ENCODE measurements around the gene NVL.

NVL gene

DNA sequence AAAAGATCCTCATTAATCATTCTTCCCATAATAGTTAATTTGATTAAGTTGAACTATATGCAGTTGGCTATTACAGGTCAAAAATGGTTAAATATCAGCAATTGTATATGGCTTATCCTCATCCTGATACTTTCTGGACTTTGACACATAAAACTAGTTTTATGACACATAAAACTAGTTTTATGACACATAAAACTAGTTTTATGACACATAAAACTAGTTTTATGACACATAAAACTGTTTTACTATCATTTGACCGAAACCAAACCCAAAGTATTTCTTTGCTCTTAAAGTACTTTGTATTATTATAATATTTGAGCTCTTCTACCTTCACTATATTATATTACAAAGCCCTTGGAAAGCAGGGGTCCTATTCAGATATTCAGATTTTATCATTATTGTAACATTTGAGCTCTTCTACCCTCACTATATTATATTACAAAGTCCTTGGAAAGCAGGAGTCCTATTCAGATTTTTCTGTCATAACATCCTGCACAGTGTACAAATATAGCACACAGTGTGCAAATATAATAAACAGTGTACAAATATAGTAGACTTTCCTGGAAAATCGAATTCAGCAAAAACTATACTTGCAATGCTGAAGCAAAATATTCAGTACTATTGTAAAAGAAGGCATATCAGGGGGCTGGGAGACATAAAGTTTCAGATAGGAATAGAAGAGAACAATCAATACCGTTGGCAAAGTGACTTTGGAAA is 53.0 kb downstream of the NVL start:
- no peak for DNase-seq

DNA sequence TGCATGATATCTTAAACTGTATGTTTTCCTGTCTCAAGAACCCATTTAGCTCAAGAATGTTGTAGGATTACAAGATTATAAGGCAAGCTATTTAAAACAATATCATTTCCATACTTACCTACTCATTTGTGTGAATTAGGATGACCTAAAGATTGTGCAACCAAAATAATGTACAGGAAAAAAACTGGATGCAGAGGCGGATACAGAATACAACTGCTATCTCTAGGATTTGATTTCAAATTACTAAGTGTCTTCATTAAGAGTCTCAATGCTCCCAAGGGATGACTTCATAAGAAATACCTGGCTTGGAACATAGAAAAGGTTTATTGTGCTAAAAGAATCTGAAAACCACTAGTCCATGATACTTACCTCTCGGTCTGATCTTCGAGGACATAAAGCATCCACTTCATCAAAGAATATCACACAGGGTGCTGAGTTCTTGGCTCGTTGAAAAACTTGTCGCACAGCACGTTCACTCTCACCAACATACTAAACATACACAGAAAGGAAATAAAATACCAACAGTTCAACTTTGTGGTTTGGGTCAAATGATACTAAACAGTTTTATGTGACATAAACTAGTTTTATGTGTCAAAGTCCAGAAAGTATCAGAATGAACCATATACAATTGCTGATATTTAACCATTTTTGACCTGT is 54.9 kb downstream of the NVL start:
- no peak for DNase-seq

DNA sequence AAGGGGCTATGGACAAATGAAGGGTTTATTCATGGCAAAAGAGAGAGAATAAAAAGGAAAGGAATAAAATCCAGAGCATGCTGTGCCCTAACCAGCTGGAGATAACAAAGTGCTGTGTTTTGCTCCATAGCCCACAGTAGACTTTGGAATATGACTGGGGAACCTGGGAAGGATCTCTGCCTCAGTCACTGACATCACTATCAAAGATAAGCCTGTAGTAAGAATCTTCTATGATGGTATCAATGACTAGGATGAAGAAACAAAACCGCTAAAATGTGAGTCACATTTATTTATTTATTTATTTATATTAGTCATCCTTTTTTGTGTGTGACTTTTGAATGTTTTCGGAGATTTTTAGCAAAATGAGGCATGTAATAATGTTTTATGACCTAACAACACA is 56.3 kb downstream of the NVL start:
- DNase-seq = peak; percentile 11

DNA sequence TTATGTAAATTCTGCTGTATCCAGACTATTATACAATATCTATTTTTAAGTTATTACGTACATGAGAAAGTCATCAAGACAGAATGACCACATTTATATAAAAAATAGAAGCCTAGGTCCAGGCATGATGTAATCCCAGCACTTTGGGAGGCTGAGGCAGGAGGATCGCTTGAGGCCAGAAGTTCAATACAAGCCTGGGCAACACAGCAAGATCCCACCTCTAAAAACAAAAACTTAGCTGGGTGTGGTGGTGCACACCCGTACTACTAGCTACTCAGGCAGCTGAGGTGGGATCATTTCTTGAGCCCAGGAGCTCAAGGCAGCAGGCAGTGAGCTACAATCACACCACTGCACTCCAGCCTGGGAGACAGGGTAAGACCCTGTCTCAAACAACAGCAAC is 58.9 kb downstream of the NVL start:
- no peak for DNase-seq

DNA sequence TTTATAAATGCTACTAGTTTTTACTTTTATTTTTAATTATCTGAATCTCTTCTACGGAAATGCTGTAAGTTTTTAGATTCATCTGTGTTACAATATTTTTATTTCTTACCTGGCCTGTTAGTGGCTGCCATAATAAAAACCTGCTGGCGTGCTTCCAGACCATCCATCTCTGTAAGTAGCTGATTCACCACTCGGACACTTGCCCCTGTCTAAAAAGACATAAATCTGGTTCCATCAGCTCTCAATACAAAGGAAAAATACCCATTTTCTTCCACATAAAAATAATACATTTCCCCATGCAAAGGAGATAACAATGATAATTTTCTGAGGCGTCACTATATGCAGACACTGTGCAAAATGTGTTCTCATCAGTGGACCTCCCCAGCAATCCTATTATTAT is 62.0 kb downstream of the NVL start:
- peak; percentile 2 for DNase-seq

DNA sequence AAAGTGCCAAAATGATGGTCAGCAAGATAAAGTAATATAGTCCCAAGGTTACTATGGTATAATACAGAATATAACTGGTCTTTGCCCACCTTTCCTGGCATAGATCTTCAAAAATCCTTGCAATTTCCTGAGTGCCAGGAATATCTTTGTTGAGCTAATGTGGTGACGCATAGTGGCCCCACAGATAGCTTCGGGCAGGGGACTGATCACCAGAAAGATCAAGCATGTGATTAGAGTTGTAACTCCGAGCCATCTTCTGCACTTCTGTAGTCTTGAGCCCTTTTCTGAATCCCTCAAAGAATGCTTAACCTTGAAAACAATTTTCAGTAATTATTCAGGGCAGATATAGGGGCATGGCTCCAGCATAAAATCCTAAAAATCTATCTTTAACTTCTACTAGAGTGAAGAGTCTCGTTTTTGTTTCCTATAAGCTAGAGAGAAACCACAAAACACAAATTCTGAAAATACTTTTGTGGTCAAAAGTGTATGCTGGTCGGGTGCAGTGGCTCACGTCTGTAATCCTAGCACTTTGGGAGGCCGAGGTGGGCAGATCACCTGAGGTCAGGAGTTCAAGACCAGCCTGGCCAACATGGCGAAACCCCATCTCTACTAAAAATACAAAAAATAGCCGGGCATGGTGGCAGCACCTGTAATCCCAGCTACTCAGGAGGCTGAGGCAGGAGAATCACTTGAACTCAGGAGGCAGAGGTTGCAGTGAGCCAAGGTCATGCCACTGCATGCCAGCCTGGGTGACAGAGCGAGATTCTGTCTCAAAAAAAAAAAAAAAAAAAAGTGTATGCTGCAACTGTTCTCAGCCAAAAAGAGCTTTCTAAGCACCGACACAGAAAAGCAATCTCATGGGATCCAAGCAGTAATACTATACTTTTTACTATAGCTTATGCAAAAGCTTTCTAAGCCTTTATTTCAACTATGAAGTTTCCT is 62.8 kb downstream of the NVL start:
- no peak for DNase-seq

DNA sequence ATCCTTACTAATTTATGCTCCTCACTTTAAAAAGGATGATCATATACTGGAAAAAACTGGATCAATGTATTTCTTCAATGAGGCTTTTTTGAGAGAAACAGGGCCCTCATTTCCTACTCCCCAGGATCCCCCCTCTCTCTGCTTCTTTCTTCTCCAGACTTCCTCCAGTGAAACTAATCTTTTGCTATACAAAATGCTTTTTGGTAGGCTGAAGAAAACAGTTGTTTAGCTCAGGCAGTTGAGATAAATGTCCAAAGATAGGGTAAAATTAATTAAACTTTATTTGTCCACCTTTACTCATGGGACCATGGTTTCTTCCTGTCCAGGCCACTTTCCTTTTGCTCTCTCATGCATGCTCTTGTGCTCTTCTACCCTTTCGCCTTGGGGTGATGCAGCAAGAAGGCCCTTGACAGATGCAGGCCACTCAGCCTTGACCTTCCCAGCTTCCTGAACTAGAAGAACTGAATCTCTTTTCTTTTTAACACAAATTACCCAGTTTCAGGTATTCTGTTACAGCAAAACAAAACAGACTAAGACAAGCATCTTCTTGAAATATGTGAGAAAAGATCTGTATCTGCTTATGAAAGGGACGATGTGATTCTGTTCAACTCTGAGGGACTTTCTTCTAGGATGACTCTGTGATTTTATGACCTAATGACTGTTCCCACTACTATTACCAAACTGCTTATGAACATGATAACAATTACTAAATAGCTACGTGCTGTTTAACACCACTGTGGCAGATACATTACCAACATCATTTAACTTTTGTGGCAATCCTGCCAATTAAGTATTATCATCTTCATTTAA is 63.7 kb downstream of the NVL start:
- no peak for DNase-seq

DNA sequence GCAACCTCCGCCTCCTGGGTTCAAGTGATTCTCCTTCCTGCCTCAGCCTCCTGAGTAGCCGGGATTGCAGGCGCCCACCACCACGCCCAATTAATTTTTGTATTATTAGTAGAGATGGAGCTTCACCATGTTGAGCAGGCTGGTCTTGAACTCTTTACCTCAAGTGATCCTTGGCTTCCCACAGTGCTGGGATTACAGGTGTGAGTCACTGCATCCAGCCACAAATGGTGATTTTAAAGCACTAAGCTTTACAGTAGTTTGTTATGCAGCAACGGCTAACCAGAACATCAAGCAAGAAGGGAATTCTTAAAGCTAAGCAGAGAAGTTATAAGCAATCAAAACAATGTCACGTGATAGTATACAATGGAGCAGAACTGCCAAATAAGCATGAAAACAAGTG is 65.7 kb downstream of the NVL start:
- DNase-seq = no peak

DNA sequence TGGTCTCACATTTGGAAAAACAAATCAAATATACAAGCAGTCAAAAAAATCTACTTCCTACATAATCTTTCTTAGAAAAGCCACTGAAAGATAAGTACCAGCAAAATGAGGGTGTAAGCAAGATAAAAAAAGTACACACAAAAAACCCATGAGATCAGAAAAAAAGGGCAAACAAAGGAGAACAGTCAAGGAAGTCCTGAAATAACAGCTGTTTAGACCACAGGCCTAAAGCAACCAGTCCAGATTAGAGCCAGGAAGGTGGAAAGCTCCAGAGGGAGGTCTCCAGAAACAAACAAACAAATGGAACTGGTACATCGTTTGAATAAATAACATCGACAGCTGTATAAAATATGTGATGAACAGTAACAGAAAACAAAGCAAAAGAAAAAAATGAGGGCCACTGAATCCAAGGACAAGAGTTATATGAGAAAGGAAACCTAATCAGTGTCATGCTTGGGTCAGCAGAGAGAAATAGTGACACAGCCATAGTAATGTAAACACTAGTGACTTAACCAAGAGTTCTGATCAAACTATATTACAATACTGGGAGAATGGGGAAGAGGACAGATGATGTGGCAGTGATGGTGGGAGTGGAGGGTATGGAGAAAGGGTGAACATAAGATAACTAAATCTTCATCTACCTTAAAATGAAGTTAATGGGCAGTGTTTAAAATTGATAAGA is 67.5 kb downstream of the NVL start:
- DNase-seq = no peak

DNA sequence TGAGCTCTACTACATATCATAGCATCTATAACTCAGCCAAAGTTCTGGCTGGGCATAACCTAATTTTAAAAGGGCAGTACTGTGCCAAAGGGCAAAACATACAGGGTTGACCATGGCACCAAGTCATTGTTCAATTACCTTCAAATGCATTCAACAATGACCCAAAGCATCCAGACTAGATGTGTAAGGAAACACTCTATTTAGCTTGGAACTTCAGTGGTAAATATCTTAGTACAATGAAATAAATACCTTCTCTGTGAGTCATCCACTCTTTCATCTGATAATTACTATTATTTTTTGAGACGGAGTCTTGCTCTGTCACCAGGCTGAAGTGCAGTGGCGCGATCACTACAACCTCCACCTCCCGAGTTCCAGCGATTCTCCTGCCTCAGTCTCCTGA is 70.0 kb downstream of the NVL start:
- DNase-seq = no peak

DNA sequence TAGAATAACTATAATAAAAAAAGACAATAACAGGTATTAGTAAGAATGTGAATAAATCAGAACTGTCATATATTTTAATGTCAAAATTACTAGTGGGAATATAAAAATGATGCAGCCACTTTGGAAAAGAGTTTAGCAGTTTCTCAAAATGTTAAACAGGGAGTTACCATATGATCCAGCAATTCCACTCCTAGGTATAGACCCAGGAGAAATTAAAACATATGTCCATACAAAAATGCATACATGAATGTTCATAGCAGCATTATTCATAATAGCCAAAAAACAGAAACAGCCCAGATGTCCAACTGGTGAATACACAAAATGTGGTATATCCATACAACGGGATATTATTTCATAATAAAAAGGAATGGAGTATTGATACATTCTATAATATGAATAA is 71.6 kb downstream of the NVL start:
- DNase-seq = no peak

DNA sequence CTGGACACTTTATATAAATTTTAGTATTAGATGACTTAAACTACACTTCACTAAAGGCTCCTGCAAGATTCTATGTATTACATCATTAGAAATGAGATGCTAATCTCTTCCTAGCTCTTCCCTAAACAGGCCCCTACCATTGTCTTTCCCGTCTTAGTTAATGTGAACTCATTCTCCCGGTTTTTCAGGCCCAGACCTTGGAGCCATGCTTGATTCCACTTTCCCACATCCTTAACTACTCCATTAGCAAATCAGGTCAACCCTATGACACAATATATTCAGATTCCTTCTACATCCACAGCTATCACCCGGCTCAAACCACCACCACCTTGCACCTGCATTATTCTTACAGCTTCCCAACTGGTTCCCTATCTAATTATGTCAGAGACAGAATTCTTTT is 73.3 kb downstream of the NVL start:
- DNase-seq = no peak

DNA sequence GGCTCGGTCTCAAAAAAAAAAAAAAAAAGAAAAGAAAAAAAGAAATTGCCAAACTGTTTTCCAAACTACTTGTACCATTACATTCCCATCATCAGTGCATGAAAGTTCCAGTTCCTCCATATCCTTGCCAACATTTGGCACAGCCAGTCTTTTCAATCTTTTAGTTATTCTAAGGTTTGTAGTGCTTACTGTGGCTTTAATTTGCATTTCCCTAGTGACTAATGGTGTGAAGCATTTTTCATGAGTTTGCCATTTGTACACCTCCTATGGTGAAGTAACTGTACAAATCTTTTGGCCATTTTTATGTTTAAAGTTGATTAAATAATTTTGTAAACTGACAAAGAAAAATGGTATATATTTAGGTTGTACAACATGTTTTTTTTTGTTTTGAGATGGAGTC is 76.3 kb downstream of the NVL start:
- DNase-seq = peak; percentile 43

DNA sequence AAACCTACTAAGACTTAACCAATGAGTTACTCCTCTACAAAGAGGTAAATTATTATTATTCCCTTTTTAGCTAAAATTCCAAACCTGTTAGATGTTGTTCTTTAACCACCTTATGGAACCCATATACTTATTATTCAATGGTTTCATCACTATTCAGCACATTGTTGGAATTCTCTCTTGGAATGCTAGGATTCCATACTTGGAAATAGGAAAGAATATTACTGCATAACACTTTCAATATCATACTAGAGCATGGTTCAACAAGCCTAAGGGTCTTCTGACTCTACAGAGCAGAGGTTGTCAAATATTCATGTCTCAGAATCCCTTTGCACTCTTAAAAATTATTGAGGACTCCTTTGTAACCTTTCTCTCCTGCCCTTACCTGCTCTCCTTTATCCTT is 77.5 kb downstream of the NVL start:
- peak; percentile 44 for DNase-seq

DNA sequence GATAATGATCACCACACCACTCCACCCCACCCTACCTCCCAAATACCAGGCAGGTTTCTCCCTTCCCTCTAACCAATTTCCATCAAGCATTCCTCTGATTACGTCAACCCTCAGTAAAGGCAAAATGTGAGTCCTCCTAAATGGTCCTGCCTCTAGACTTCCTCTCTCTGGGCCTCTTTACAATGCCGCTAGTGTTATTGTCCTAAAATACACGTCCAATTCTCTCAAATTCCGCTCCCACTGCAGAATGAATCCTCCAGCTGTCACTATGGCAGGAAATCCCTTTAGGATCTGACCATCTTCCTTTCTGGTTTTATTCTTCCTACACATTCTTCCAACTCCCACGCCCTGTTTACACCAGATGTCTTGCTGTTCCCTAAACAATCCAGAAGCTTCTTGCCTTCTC is 78.2 kb downstream of the NVL start:
- DNase-seq = no peak

DNA sequence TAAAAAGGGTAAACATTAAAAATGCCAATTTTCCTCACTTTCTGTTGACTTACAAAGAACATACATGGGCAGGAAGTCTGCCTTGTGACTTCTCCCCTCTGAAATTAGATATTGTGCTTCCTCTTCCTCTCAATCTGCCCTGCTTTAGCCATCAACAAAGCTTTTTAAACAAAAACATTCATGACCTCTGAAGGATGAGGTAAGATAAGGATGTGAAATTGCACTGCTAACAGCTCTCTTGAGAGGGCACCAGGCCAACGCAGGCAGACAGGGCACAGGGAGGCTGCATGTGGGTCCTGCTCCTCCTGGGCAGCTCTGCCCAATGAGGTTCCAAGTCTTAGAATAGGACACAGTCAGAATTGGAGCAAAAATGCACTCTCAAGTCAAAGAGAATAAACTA is 84.8 kb downstream of the NVL start:
- no peak for DNase-seq

DNA sequence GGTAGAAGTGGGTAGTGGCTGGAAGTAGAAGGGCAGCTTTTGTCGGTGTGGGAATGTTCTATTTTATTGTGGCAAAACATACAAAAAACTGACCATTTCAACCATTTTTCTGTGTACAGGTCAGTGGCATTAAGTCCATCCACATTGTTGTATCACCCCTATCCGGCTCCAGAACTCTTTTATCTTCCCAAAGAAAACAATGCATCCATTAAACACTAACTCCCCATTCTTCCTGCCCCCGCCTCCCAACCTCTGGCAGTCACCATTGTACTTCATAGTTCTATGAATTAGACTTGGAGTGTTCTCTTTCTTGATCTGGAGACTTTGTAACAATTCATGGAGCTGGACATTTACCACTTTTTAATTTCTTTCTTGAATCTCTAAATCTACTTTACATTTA is 91.2 kb downstream of the NVL start:
- DNase-seq = no peak

DNA sequence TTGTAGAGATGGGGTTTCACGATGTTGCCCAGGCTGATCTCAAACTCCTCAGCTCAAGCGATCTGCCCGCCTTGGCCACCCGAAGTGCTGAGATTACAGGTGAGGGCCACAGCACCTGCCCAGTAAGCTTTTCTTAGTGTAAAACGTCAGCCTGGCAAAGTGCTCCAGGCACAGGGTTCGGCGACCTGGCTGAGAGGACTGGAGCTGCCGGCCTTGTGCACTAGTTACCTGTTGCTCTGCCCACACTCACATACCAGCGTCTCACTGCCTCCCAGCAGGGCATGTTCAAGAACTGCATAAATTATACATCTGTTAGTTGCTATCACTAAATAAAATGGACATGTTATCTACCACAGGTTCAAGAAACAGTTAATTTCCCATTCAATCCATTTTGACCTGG is 91.8 kb downstream of the NVL start:
- no peak for DNase-seq

DNA sequence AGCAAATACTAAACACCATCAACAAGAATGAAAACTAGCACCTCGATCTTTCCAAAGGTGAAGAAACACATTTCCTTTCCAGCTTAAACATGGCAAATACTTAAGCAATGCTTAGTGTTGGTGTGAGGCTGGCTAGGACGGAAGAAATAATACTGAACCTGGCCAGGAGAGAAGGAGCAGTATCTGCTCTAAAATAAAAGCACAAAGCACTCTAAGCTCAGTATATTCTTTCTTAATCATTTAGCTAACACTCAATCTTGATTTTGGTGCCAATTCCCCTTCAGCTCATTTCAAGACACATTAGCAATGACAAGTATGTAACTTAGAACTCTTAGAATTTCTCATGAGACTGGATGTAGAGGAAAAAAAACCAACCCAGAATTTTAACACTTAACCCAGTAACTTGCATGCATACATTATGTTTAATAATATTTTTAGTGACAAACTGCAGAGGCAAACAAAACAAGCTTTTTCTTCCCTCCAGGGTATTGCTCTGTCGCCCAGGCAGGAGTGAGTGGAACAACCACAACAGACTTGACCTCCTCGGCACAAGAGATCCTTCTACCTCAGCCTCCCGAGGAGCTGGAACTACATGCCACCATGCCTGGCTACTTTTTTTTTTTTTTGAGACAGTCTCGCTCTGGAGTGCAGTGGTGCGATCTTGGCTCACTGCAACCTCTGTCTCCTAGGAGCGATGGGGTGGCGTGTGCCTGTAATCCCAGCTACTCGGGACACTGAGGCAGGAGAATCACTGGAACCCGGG is 92.7 kb downstream of the NVL start:
- DNase-seq = no peak

DNA sequence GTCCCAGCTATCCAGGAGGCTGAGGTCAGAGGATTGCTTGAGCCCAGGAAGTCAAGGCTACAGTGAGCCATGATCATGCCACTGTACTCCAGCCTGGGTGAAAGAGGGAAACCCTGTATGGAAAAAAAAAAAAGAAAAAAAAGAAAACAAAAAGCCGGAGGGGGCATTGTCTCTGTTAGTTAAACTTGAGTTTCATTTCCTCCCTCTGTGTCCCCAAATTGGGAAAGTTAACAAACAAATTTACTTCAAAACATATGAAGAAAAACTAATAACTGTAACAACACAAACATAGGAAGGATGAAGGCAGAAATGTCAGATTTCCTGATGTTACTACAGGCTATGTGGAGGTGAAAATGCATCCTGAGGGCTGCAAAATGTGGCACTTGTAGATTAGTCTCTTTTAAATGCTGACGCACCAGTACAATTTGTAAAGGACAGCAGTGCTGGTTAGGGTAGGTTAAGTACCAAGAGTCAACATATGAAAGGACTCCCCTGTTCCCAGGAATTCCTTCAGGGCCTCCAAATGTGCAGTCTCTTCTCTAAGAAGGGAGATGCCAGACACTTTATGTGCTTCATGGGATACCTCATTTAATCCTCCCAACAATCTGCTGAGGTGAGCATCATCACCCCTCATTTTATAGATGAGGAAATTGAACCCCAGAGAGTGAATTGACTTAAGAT is 94.0 kb downstream of the NVL start:
- no peak for DNase-seq

DNA sequence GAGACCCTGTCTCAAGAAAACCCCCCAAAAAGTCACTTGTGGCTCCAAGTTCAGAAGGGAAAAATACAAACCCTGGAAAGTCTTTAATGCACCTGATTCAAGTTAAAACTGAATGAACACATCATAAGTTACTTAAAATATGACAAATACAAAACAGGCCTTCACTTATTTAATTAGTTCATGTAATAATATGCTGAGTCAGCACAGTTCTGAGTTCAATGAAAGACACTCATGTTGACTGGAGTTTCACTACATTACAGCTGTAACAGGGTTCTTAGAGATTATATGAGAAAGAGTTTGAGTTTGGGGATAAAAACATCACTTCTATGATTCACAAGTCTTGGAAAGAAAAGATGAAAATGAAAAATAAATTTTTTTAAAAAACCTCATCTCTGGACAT is 96.0 kb downstream of the NVL start:
- DNase-seq = no peak

Data from fibroblast of upper back skin (primary cell).